Stimulated activated CD8-positive, alpha-beta memory T cell treated with anti-CD3 and anti-CD28 coated beads, Interleukin-12 subunit alpha, Interleukin-12 subunit beta, amount 100 ng/mL, for 4 hours (primary cell): ENCODE measurements around the gene FAM117B.

Source experiments
- DNase-seq: peaks from one replicate; pipeline ENCODE4 v3.0.0-alpha.2; 2020; ENCODE audit warnings: low read depth

The FAM117B gene

GRCh38 chr2:202815548-202816360 is 181.0 kb downstream of the FAM117B start:
- no peak for DNase-seq

DNA sequence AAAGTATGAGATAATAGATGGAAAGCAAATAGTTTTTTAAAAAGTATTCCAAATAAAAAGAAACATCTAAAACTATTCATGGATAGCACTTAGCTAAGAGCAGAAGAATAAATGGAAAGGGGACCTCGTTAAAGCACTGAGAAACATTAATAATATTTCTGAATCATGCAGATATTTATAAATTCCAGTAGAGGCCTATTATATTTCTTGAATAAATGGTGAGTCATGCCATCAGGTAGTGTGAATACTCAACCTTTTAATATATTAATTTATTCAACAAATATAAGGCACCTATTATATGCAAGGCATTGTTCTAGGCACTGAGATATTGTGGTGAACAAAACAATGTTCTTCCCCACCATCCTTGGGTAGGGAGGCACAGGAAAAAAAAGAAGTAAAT is 183.0 kb downstream of the FAM117B start:
- DNase-seq: no peak

GRCh38 chr2:202818321-202818720 is 183.6 kb downstream of the FAM117B start:
- no peak for DNase-seq
